GM19452 (cell line): ENCODE results near the gene TCFL5.
"Not testable (repeated sequence)": the region's sequence is repeated elsewhere in the genome, so short reads cannot be mapped to it uniquely, and the experiment has no call there.

ENCODE experiments used
- ATAC-seq: cut with Tn5 transposase; IDR thresholded peaks from one replicate; pipeline ENCODE4 v1.9.1; 2021; ENCODE audit not compliant: unreplicated experiment

TCFL5 gene

GRCh38 chr20:62880935-62881661, 19.5 kb upstream of the TCFL5 start:
- no peak for ATAC-seq

- ATAC-seq, result no peak
Observed at GRCh38 chr20:62880147-62880934, 18.7 kb upstream of the TCFL5 start.

- no peak for ATAC-seq
Observed at GRCh38 chr20:62879275-62880146, 17.9 kb upstream of the TCFL5 start.

GRCh38 chr20:62878244-62879038, 16.8 kb upstream of the TCFL5 start:
- ATAC-seq, result no peak

GRCh38 chr20:62876902-62877816, 15.5 kb upstream of the TCFL5 start:
- ATAC-seq, result no peak

GRCh38 chr20:62876501-62876901, 14.9 kb upstream of the TCFL5 start:
- no peak for ATAC-seq

- ATAC-seq, result no peak
Observed at GRCh38 chr20:62875419-62876361, 14.1 kb upstream of the TCFL5 start.

GRCh38 chr20:62874964-62875344, 13.3 kb upstream of the TCFL5 start:
- ATAC-seq, result no peak

GRCh38 chr20:62873681-62874031, 12.0 kb upstream of the TCFL5 start:
- ATAC-seq, result not testable (repeated sequence)

GRCh38 chr20:62873280-62873679, 11.7 kb upstream of the TCFL5 start:
- no peak for ATAC-seq

GRCh38 chr20:62872862-62873261, 11.2 kb upstream of the TCFL5 start:
- ATAC-seq, result no peak

GRCh38 chr20:62872184-62872847, 10.7 kb upstream of the TCFL5 start:
- no peak for ATAC-seq

- no peak for ATAC-seq
Observed at GRCh38 chr20:62864207-62864606, 2.6 kb upstream of the TCFL5 start.

- ATAC-seq, result peak; percentile 30
Observed at GRCh38 chr20:62860924-62861691, 514 bp downstream of the TCFL5 start.

GRCh38 chr20:62860391-62860923, 1.2 kb downstream of the TCFL5 start:
- ATAC-seq, result no peak

- no peak for ATAC-seq
Observed at GRCh38 chr20:62859721-62860120, 1.9 kb downstream of the TCFL5 start.
